Small intestine (tissue), 7 donors: ENCODE results near the gene UBE2QL1. TPM values are rescaled to one million over a fixed set of nuclear protein-coding genes. Genes with fewer than 3 reads are reported as not detected.

Experiments used
- DNase-seq, 2 donors: peaks; one replicate each; pipeline versions ENCODE4 v3.0.0 to v3.0.0-alpha.2; 2013
- FAIRE-seq: peaks from 2 replicates; lab custom pipeline; 2012; peaks lifted over from hg19 to GRCh38; lab: Jason Lieb, UNC
- H3K27ac ChIP-seq, 3 donors: one replicate each; pipeline ENCODE4 v1.5.1; 2013; ENCODE audit warnings: low read length in 2 of 3, mild to moderate bottlenecking in 2 of 3, control low read depth in 1 of 3, inconsistent platforms in 1 of 3, low read depth in 1 of 3, moderate library complexity in 1 of 3
- H3K27me3 ChIP-seq, 3 donors: one replicate each; pipeline ENCODE4 v1.6.1; 2013; ENCODE audit warnings: low read length in 3 of 3, inconsistent platforms in 1 of 3; ENCODE audit not compliant: control insufficient read depth in 3 of 3, insufficient read depth in 3 of 3
- H3K36me3 ChIP-seq, 3 donors: one replicate each; pipeline ENCODE4 v1.6.1; 2013; ENCODE audit warnings: low read length in 3 of 3, inconsistent platforms in 1 of 3, low read depth in 1 of 3, mild to moderate bottlenecking in 1 of 3, moderate library complexity in 1 of 3; ENCODE audit not compliant: control insufficient read depth in 3 of 3, insufficient read depth in 2 of 3
- H3K4me1 ChIP-seq, 3 donors: one replicate each; pipeline ENCODE4 v1.6.1; 2013; ENCODE audit warnings: low read length in 2 of 3, inconsistent platforms in 1 of 3, low read depth in 1 of 3, mild to moderate bottlenecking in 1 of 3, moderate library complexity in 1 of 3; ENCODE audit not compliant: control insufficient read depth in 3 of 3, insufficient read depth in 2 of 3
- H3K4me3 ChIP-seq, 3 donors: one replicate each; pipeline ENCODE4 v1.5.1; 2013; ENCODE audit warnings: low read length in 3 of 3, control low read depth in 1 of 3, inconsistent platforms in 1 of 3, low read depth in 1 of 3, mild to moderate bottlenecking in 1 of 3, moderate library complexity in 1 of 3
- H3K9me3 ChIP-seq, 2 donors: one replicate each; pipeline ENCODE4 v1.6.1; 2013; ENCODE audit warnings: low read depth in 1 of 2, low read length in 1 of 2; ENCODE audit not compliant: control insufficient read depth in 2 of 2, insufficient read depth in 1 of 2
- WGBS, 3 donors: extraction: QIAGEN DNeasy Blood & Tissue Kit; methylation state at CpG; one replicate each; pipeline ENCODE4 v1.1.7; 2013; 5-methylcytosine and 5-hydroxymethylcytosine counted together
- polyA plus RNA-seq, 4 donors: library from polyadenylated mRNA; stranded (reverse) in 3 of 4; unstranded in 1 of 4; fragments of 200-250 nt in 3 of 4; fragments of 120-200 nt in 1 of 4; gene quantifications; one replicate each; pipeline versions ENCODE4 v1.2.1 to v1.2.3, GENCODE V29; 2013
- donor health status: healthy with polysubstance abuse.
- donor health status: control.
- donor health status: control.
- donor health status: Bipolar disorder and iron deficiency.
- donor health status: healthy.

The UBE2QL1 gene
- polyA plus RNA-seq, 4 donors: 0.27 to 0.75 (median 0.45) TPM; not detected in 1

- H3K36me3 ChIP-seq: no peaks in the 10 kb centered on the region
- 71 to 77% (median 75%) methylated on average over 5 of the region's 5 CpGs for WGBS, 3 donors
- H3K4me1 ChIP-seq: no peaks in the 10 kb centered on the region
- no peaks in the 10 kb centered on the region for H3K27me3 ChIP-seq
- FAIRE-seq (no peak), DNase-seq (no peak)
- no peak overlapping the region for H3K4me3 ChIP-seq
- no peaks in the 10 kb centered on the region for H3K9me3 ChIP-seq
- no peak overlapping the region for H3K27ac ChIP-seq
These were observed 47.5 kb downstream of the UBE2QL1 start for GRCh38 chr5:6496207-6496584.

- Histone ChIP-seq H3K36me3 (no peaks in the 10 kb centered on the region), H3K27ac (no peak overlapping the region), H3K4me1 (no peaks in the 10 kb centered on the region), H3K27me3 (no peaks in the 10 kb centered on the region), H3K4me3 (no peak overlapping the region), H3K9me3 (no peaks in the 10 kb centered on the region)
- no peak for DNase-seq
- FAIRE-seq: no peak
- WGBS, 3 donors: 77 to 85% (median 84%) methylated on average over 6 of the region's 6 CpGs
These were observed 48.0 kb downstream of the UBE2QL1 start for GRCh38 chr5:6496636-6497035.

- no peaks in the 10 kb centered on the region for H3K4me1 ChIP-seq
- H3K36me3 ChIP-seq: no peaks in the 10 kb centered on the region
- DNase-seq (no peak), FAIRE-seq (no peak)
- 16 to 65% (median 28%) methylated on average over 1 of the region's 1 CpG for whole genome bisulfite sequencing, 3 donors
- no peaks in the 10 kb centered on the region for H3K27me3 ChIP-seq
- H3K27ac ChIP-seq: no peak overlapping the region
- H3K9me3 ChIP-seq: no peaks in the 10 kb centered on the region
- no peak overlapping the region for H3K4me3 ChIP-seq
These were observed 48.6 kb downstream of the UBE2QL1 start for GRCh38 chr5:6497262-6497661.

GRCh38 chr5:6498968-6499367 lies 50.3 kb downstream of the UBE2QL1 start:
- H3K9me3 ChIP-seq: peaks cover 0 to 7% of the 10 kb centered on the region in 2 donors
- no peak overlapping the region for H3K27ac ChIP-seq
- no peaks in the 10 kb centered on the region for H3K4me1 ChIP-seq
- no peak for FAIRE-seq
- no peaks in the 10 kb centered on the region for H3K27me3 ChIP-seq
- no peak overlapping the region for H3K4me3 ChIP-seq
- no peak for DNase-seq
- no peaks in the 10 kb centered on the region for H3K36me3 ChIP-seq
- 74 to 84% (median 84%) methylated on average over 4 of the region's 4 CpGs for WGBS, 3 donors

DNA sequence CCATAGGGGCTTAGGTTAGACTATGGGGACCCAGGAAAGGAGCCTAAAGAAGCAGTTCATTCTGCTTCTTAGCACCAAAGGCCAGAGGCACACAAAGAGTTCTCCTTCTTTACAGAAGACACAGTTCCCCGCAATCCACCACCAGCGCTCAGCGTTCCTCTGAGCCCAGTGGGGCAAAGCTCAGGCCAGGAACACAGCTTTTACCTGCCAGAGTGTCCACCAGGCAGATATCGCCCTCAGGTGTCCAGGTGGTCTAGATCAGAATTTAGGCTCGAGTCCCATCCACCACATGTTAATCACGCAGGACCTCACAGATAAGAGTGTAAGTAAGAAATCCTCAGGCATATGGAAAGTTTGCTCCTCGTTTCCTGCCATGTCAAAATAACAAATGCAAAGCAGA lies 53.0 kb downstream of the UBE2QL1 start:
- WGBS, 3 donors: 69 to 78% (median 72%) methylated on average over 7 of the region's 7 CpGs
- no peak overlapping the region for H3K4me3 ChIP-seq
- H3K4me1 ChIP-seq: no peaks in the 10 kb centered on the region
- no peaks in the 10 kb centered on the region for H3K27me3 ChIP-seq
- no peaks in the 10 kb centered on the region for H3K36me3 ChIP-seq
- H3K9me3 ChIP-seq: peaks cover 0 to 7% of the 10 kb centered on the region in 2 donors
- H3K27ac ChIP-seq: no peak overlapping the region
- DNase-seq (no peak), FAIRE-seq (no peak)

GRCh38 chr5:6502421-6502820 lies 53.8 kb downstream of the UBE2QL1 start:
- no peak for FAIRE-seq

DNA sequence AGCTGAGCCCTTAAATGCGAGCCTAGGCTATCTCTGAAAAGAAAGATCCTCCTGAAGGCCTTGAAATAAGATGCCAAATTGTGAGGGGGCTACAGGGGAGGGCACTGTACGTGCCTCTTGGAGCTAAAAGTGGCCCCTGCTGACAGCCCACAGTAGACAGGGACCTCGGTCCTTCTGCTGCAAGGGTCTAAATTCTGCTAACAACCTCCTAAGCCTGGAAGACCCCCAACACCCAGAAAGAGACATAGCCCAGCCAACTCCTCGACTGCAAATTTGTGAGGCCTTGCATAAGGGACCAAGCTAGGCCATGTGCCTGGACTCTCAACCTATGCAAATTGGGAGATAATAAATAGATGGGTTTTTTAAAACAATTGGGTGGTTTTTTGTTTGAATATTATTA lies 54.7 kb downstream of the UBE2QL1 start:
- no peaks in the 10 kb centered on the region for H3K36me3 ChIP-seq
- no peak overlapping the region for H3K4me3 ChIP-seq
- no peaks in the 10 kb centered on the region for H3K27me3 ChIP-seq
- peaks cover 0 to 7% of the 10 kb centered on the region in 2 donors for H3K9me3 ChIP-seq
- no peak overlapping the region for H3K27ac ChIP-seq
- FAIRE-seq: no peak
- WGBS, 3 donors: 62 to 74% (median 64%) methylated on average over 4 of the region's 4 CpGs
- no peak for DNase-seq
- H3K4me1 ChIP-seq: no peaks in the 10 kb centered on the region

More at GRCh38 chr5:6502421-6502820, 53.8 kb downstream of the UBE2QL1 start:
- 85 to 93% (median 85%) methylated on average over 4 of the region's 4 CpGs for WGBS, 3 donors
- Histone ChIP-seq H3K27ac (no peak overlapping the region), H3K4me3 (no peak overlapping the region), H3K9me3 (peaks cover 0 to 7% of the 10 kb centered on the region in 2 donors), H3K36me3 (no peaks in the 10 kb centered on the region), H3K4me1 (no peaks in the 10 kb centered on the region), H3K27me3 (no peaks in the 10 kb centered on the region)
- no peak for DNase-seq

GRCh38 chr5:6504677-6505415 lies 56.2 kb downstream of the UBE2QL1 start:
- DNase-seq: no peak
- H3K27me3 ChIP-seq: no peaks in the 10 kb centered on the region
- no peak overlapping the region for H3K27ac ChIP-seq
- no peak for FAIRE-seq
- H3K4me1 ChIP-seq: no peaks in the 10 kb centered on the region
- H3K4me3 ChIP-seq: no peak overlapping the region
- WGBS, 3 donors: 58 to 68% (median 63%) methylated on average over 8 of the region's 8 CpGs
- H3K36me3 ChIP-seq: no peaks in the 10 kb centered on the region
- peaks cover 0 to 7% of the 10 kb centered on the region in 2 donors for H3K9me3 ChIP-seq

GRCh38 chr5:6505416-6505755 lies 56.7 kb downstream of the UBE2QL1 start:
- peaks cover 0 to 7% of the 10 kb centered on the region in 2 donors for H3K9me3 ChIP-seq
- no peak overlapping the region for H3K27ac ChIP-seq
- H3K36me3 ChIP-seq: no peaks in the 10 kb centered on the region
- FAIRE-seq: no peak
- no peaks in the 10 kb centered on the region for H3K27me3 ChIP-seq
- no peak overlapping the region for H3K4me3 ChIP-seq
- DNase-seq: no peak
- H3K4me1 ChIP-seq: no peaks in the 10 kb centered on the region
- 18 to 62% (median 56%) methylated on average over 3 of the region's 3 CpGs for WGBS, 3 donors
